Fibroblast of mammary gland (primary cell): ENCODE results near the gene GMPPA.

Experiments used
- DNase-seq: peaks from one replicate; pipeline ENCODE4 v3.0.0-alpha.2; 2010; ENCODE audit warnings: low read depth
- H3K4me3 ChIP-seq: 2 replicates; pipeline ENCODE4 v1.5.1; 2011; ENCODE audit warnings: low read depth, mild to moderate bottlenecking, low read length, moderate library complexity; ENCODE audit not compliant: control insufficient read depth
- TF ChIP-seq, protein P1 (sequence below): conservative IDR thresholded peaks from 2 replicates; pipeline ENCODE4 v1.5.1; 2011; ENCODE audit warnings: low read depth, low read length, inconsistent platforms; ENCODE audit not compliant: control insufficient read depth, insufficient read depth

GMPPA gene

GRCh38 chr2:219461669-219462068 lies 37.0 kb upstream of the GMPPA start:
- no peak overlapping the region for H3K4me3 ChIP-seq
- DNase-seq, result no peak
- TF ChIP-seq, protein P1, sequence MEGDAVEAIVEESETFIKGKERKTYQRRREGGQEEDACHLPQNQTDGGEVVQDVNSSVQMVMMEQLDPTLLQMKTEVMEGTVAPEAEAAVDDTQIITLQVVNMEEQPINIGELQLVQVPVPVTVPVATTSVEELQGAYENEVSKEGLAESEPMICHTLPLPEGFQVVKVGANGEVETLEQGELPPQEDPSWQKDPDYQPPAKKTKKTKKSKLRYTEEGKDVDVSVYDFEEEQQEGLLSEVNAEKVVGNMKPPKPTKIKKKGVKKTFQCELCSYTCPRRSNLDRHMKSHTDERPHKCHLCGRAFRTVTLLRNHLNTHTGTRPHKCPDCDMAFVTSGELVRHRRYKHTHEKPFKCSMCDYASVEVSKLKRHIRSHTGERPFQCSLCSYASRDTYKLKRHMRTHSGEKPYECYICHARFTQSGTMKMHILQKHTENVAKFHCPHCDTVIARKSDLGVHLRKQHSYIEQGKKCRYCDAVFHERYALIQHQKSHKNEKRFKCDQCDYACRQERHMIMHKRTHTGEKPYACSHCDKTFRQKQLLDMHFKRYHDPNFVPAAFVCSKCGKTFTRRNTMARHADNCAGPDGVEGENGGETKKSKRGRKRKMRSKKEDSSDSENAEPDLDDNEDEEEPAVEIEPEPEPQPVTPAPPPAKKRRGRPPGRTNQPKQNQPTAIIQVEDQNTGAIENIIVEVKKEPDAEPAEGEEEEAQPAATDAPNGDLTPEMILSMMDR, result no peak

- H3K4me3 ChIP-seq, result no peak overlapping the region
- DNase-seq, result no peak
- TF ChIP-seq, protein P1, result no peak
Measured at GRCh38 chr2:219462349-219462748, 36.3 kb upstream of the GMPPA start.

DNA sequence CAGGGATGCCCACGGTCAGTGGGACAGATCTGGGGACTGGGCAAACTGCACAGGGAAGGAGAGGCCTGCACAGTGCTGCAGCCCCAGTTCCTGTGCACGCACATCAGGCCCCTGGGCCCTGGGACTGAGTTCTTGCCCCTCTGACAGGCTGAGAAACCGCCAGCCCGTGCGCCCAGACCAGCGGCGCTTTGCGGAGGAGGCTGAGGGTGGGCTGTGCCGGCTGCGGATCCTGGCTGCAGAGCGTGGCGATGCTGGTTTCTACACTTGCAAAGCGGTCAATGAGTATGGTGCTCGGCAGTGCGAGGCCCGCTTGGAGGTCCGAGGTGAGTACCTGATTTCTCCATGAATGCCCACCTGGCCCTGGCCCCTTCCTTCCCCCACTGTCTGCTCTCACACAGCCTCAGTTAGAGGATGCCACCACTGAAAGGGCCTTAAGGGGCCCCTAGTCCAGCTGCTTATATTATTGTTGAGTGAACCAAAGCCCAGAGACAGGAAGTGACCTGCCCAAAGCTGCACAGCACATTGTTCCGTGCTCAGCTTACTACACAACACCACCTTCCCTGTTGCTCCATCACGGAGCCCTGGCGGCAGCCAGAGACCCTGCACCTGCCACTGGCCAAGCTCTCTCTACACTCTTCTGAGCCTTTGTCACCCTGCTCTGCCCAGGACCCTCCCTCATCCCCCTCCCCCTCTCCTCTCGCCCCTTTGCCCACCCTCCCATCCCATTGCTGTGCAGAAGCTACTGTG lies 34.2 kb upstream of the GMPPA start:
- no peak for DNase-seq
- TF ChIP-seq, protein P1, result no peak
- H3K4me3 ChIP-seq, result no peak overlapping the region

DNA sequence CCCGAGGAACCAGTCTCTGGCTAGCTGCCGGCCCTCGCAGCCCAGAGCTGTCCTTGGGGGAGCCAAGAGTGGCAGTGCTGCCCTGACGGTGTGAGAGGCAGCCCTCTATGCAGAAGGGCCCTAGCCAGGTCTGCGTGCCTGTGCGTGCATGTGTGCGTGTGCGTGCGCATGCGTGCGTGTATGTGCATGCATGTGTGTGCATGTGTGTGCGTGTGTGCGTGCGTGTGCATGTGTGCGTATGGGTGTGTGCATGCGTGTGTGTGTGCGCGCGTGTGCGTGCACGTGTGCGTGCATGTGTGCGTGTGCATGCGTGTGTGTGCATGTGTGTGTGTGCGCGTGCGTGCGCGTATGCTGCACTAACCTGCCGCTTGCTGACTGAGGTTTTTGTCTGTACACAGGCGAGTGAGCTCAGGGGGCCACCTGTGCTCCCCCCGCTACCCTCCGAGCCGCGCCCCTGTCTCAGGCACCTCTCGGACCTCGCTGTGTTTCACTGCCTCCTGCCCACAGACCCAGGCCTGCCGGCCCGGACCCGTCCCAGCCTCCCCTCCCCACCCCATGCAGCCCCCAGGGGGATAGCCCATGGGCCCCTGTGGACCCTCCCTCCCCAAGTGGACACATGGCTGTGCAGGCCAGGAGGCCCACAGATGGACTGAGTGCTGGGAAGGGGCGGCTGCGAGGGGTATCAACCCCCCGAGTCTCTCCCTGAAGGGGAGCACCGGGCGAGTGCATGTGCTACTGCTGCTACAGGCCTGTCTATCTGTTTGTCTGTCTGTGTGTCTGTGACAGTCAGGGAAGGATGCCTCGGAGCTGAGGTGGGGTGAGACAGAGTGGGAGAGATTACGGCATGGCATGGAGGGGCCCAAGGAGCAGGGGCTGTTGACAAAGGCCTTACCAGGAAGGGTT lies 32.8 kb upstream of the GMPPA start:
- DNase-seq, result no peak
- TF ChIP-seq, protein P1, result no peak
- H3K4me3 ChIP-seq, result no peak overlapping the region

DNA sequence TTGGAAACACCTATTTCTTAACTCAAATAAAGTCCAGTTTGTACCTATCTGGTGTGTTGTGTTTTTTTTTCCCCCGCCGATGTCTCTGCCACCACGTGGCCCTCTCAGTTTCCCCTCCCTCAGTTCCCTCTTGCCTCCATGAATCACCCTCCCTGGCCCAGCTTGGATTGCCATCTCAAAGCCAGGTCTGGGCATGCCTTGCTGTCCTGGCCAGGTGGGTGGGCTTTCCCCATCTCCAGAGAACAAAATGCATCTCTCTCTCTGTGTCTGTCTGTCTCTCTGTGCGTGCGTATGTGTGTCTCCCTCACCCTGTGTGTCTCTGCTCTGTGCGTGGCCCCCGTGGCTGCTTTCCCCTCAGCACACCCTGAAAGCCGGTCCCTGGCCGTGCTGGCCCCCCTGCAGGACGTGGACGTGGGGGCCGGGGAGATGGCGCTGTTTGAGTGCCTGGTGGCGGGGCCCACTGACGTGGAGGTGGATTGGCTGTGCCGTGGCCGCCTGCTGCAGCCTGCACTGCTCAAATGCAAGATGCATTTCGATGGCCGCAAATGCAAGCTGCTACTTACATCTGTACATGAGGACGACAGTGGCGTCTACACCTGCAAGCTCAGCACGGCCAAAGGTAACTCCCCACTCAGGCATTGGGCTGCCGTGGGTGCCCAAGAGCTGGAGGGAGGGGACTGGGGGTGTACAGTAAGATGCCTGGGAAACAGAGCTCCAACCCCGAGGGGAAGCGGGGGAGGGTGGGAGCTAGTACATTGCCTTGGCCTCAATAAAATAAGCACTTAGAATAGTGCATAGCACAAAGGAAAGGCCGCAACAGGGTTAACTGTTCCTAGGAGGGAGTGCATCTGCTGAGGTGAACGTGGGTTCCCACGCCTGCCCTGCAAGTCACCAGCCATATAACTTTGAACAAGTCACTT lies 31.6 kb upstream of the GMPPA start:
- TF ChIP-seq, protein P1, result no peak
- no peak for DNase-seq
- no peak overlapping the region for H3K4me3 ChIP-seq

DNA sequence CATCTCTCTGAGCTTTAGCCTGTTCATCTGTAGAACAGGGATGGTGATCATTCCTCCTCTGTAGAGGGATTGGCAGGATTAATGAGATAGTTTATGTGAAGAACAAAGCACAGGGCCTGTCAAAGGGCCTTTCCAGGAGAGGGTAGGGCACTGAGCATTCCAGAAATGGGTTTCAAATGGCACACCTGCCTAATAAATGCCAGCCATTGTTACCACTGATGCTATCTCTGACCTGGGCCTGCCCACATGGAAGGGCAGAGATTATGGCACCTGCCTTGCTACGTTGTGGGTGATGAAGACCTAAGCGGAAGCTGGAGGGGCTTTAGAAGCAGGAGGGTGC lies 31.0 kb upstream of the GMPPA start:
- TF ChIP-seq, protein P1, result no peak
- DNase-seq, result no peak
- no peak overlapping the region for H3K4me3 ChIP-seq
